Measurements from ENCODE around the gene SPDYE17.
"Not testable (repeated sequence)": the region's sequence is repeated elsewhere in the genome, so short reads cannot be mapped to it uniquely, and the experiment has no call there.

DNA sequence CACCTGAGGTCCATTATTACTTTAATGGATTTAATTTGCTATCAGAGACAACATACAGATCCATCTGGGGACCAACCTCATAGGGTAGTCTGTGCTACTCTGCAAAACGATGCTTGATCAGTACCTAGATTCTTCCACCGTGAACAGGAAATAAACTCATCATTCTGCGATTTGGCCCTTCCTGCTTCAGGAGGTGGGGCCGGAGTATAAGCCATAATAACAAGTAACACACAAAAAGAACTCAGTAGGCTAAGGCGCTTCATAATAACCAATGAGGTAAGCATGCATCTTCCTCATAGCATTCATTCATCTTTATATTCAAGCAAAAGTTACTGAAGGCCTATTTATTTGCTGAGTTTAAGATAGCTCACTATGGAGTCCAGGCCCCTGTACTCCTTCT, 47.5 kb upstream of the SPDYE17 start:
- not testable (repeated sequence) for TF ChIP-seq CTCF, POLR2A (IDR thresholded peaks at IDR 0.05)

Measured in right lobe of liver (tissue), 4 donors.